IMR-90 (cell line): ENCODE results near the gene WFDC12. TPM values are rescaled to one million over a fixed set of nuclear protein-coding genes. Genes with fewer than 3 reads are reported as not detected.

Source experiments
- ATAC-seq: fragments of 200-7000 bp; cut with Tn5 transposase; 2 replicates; pipeline ENCODE4 v1.9.1; 2020; ENCODE audit warnings: low read depth, mild to moderate bottlenecking, moderate library complexity
- BruUV-seq: library from RNA; stranded (reverse); fragments of 400-500 nt; replicated peaks from 2 replicates; lab custom pipeline; 2021; lab: Mats Ljungman, UMichigan
- CTCF ChIA-PET: fragments of 300-600 bp; formaldehyde crosslinking; extraction: SDS; loops from one replicate; lab custom pipeline; 2021; ENCODE audit warnings: antibody characterized with exemption; lab: Yijun Ruan, JAX
- POLR2A ChIA-PET: fragments of 300-600 bp; sonication (Branson Sonifier 250); formaldehyde crosslinking; loops from one replicate; lab custom pipeline; 2022; ENCODE audit warnings: antibody characterized with exemption; ENCODE audit not compliant: unreplicated experiment; lab: Charles Lee
- DNase-seq: peaks from one replicate; pipeline ENCODE4 v3.0.0; 2013
- H2AFZ ChIP-seq: replicated peaks from 2 replicates; pipeline ENCODE3; 2013; ENCODE audit warnings: low read length, mild to moderate bottlenecking; ENCODE audit not compliant: poor library complexity
- H2AK5ac ChIP-seq: 2 replicates; pipeline ENCODE4 v1.6.1; 2013; ENCODE audit warnings: low read depth, low read length, inconsistent platforms
- H2AK9ac ChIP-seq: replicated peaks from 2 replicates; pipeline ENCODE3; 2013; ENCODE audit warnings: mild to moderate bottlenecking, low read depth, low read length, moderate library complexity; ENCODE audit not compliant: poor library complexity
- H2BK120ac ChIP-seq: 2 replicates; pipeline ENCODE4 v1.6.1; 2013; ENCODE audit warnings: low read depth, low read length, inconsistent platforms
- H2BK15ac ChIP-seq: 3 replicates; pipeline ENCODE4 v1.6.1; 2013; ENCODE audit warnings: low read depth, low read length, inconsistent platforms
- H2BK20ac ChIP-seq: 2 replicates; pipeline ENCODE4 v1.6.1; 2013; ENCODE audit warnings: low read depth, mild to moderate bottlenecking, inconsistent platforms, low read length, moderate library complexity
- H2BK5ac ChIP-seq: 2 replicates; pipeline ENCODE4 v1.6.1; 2013; ENCODE audit warnings: mild to moderate bottlenecking, low read depth, low read length, inconsistent platforms; ENCODE audit not compliant: poor library complexity, severe bottlenecking
- H3K14ac ChIP-seq: replicated peaks from 2 replicates; pipeline ENCODE4 v1.6.1; 2013; ENCODE audit warnings: low read depth, low read length, inconsistent platforms
- H3K18ac ChIP-seq: 2 replicates; pipeline ENCODE4 v1.6.1; 2013; ENCODE audit warnings: low read depth, low read length, control low read depth
- H3K23ac ChIP-seq: 2 replicates; pipeline ENCODE4 v1.6.1; 2013; ENCODE audit warnings: low read depth, low read length, inconsistent platforms
- H3K27ac ChIP-seq: 2 replicates; pipeline ENCODE4 v1.5.1; 2013; ENCODE audit warnings: mild to moderate bottlenecking, control low read depth, low read length; ENCODE audit not compliant: insufficient read depth
- H3K27me3 ChIP-seq: 2 replicates; pipeline ENCODE4 v1.6.1; 2013; ENCODE audit warnings: low read length; ENCODE audit not compliant: control insufficient read depth, insufficient read depth
- H3K36me3 ChIP-seq: 2 replicates; pipeline ENCODE4 v1.6.1; 2013; ENCODE audit warnings: low read length, mixed read lengths; ENCODE audit not compliant: control insufficient read depth, insufficient read depth
- H3K4ac ChIP-seq: 2 replicates; pipeline ENCODE4 v1.6.1; 2013; ENCODE audit warnings: low read depth, low read length, inconsistent platforms
- H3K4me1 ChIP-seq: 2 replicates; pipeline ENCODE4 v1.6.1; 2013; ENCODE audit warnings: low read length, mixed read lengths; ENCODE audit not compliant: control insufficient read depth, insufficient read depth
- H3K4me2 ChIP-seq: 2 replicates; pipeline ENCODE4 v1.6.1; 2013; ENCODE audit warnings: low read depth, mild to moderate bottlenecking, control low read depth, low read length, moderate library complexity
- H3K4me3 ChIP-seq: 2 replicates; pipeline ENCODE4 v1.5.1; 2013; ENCODE audit warnings: low read depth, mild to moderate bottlenecking, control low read depth, low read length, moderate library complexity; ENCODE audit not compliant: insufficient read depth
- H3K56ac ChIP-seq: 2 replicates; pipeline ENCODE4 v1.6.1; 2013; ENCODE audit warnings: low read length, inconsistent platforms; ENCODE audit not compliant: insufficient read depth; ENCODE audit errors: extremely low read depth
- H3K79me1 ChIP-seq, 2 experiments: 2 replicates each; pipeline ENCODE4 v1.6.1; 2013; ENCODE audit warnings: low read length in 2 of 2, inconsistent platforms in 1 of 2, low read depth in 1 of 2
- H3K9ac ChIP-seq: 2 replicates; pipeline ENCODE4 v1.6.1; 2013; ENCODE audit warnings: low read depth, low read length, control low read depth
- H3K9me1 ChIP-seq: 2 replicates; pipeline ENCODE4 v1.6.1; 2013; ENCODE audit warnings: low read length, inconsistent platforms; ENCODE audit not compliant: insufficient read depth
- H3K9me3 ChIP-seq: 2 replicates; pipeline ENCODE4 v1.6.1; 2013; ENCODE audit warnings: low read length; ENCODE audit not compliant: control insufficient read depth, insufficient read depth
- H4K20me1 ChIP-seq: 2 replicates; pipeline ENCODE4 v1.6.1; 2013; ENCODE audit warnings: low read length, inconsistent platforms; ENCODE audit not compliant: insufficient read depth
- H4K5ac ChIP-seq: 2 replicates; pipeline ENCODE4 v1.6.1; 2013; ENCODE audit warnings: mild to moderate bottlenecking, low read depth, low read length, control low read depth
- H4K8ac ChIP-seq, 2 experiments: 2 replicates each; pipeline ENCODE4 v1.6.1; 2013; ENCODE audit warnings: low read depth in 2 of 2, low read length in 2 of 2, control low read depth in 1 of 2, inconsistent platforms in 1 of 2
- H4K91ac ChIP-seq: 2 replicates; pipeline ENCODE4 v1.6.1; 2013; ENCODE audit warnings: low read depth, low read length, inconsistent platforms; ENCODE audit not compliant: insufficient read depth
- BHLHE40 ChIP-seq: fragments of 150-350 bp; IDR thresholded peaks from 2 replicates; pipeline ENCODE4 v1.6.1; 2016; ENCODE audit warnings: mild to moderate bottlenecking, low read depth, low read length
- CEBPB ChIP-seq: IDR thresholded peaks from 2 replicates; pipeline ENCODE4 v1.6.1; 2012; ENCODE audit warnings: low read depth, low read length, improper control_type of control experiment
- CHD1 ChIP-seq: IDR thresholded peaks from 2 replicates; pipeline ENCODE4 v1.6.1; 2012; ENCODE audit warnings: low read depth, low read length, improper control_type of control experiment
- CTCF ChIP-seq: conservative IDR thresholded peaks from 2 replicates; pipeline ENCODE4 v1.5.1; 2012; ENCODE audit warnings: mild to moderate bottlenecking, low read depth, low read length, improper control_type of control experiment
- ELK1 ChIP-seq: fragments of 150-350 bp; IDR thresholded peaks from 2 replicates; pipeline ENCODE4 v1.6.1; 2016; ENCODE audit warnings: low read depth, mild to moderate bottlenecking, low read length, moderate library complexity, borderline replicate concordance
- FOS ChIP-seq: fragments of 150-350 bp; IDR thresholded peaks from 2 replicates; pipeline ENCODE4 v1.6.1; 2016; ENCODE audit warnings: low read depth, low read length
- MAFK ChIP-seq: IDR thresholded peaks from 2 replicates; pipeline ENCODE4 v1.6.1; 2012; ENCODE audit warnings: low read depth, low read length, improper control_type of control experiment
- MAZ ChIP-seq: IDR thresholded peaks from 2 replicates; pipeline ENCODE4 v1.6.1; 2012; ENCODE audit warnings: low read depth, mild to moderate bottlenecking, low read length, improper control_type of control experiment, moderate library complexity, borderline replicate concordance
- MXI1 ChIP-seq: IDR thresholded peaks from 2 replicates; pipeline ENCODE4 v1.6.1; 2012; ENCODE audit warnings: low read depth, mild to moderate bottlenecking, low read length, moderate library complexity, borderline replicate concordance
- NFE2L2 ChIP-seq: fragments of 150-350 bp; IDR thresholded peaks from 2 replicates; pipeline ENCODE4 v1.6.1; 2016; ENCODE audit warnings: low read depth, mild to moderate bottlenecking, low read length
- RAD21 ChIP-seq: IDR thresholded peaks from 2 replicates; pipeline ENCODE4 v1.6.1; 2012; ENCODE audit warnings: low read length, improper control_type of control experiment
- SMC3 ChIP-seq: fragments of 150-350 bp; IDR thresholded peaks from 2 replicates; pipeline ENCODE4 v1.6.1; 2016; ENCODE audit warnings: low read depth, mild to moderate bottlenecking, antibody characterized with exemption, low read length, moderate library complexity
- USF2 ChIP-seq: fragments of 150-350 bp; IDR thresholded peaks from 2 replicates; pipeline ENCODE4 v1.6.1; 2017; ENCODE audit warnings: mild to moderate bottlenecking, antibody characterized with exemption, low read length, low read depth
- WGBS, 2 experiments: methylation state at CpG; one replicate each; pipeline versions ENCODE4 v1.1.5 to v1.1.7; 2013; ENCODE audit warnings: missing lambda C conversion rate in 2 of 2; ENCODE audit not compliant: insufficient read length in 1 of 2; ENCODE audit errors: extremely low coverage in 2 of 2; 5-methylcytosine and 5-hydroxymethylcytosine counted together
- dilution Hi-C: fragments of 300-500 bp; cut with HindIII; formaldehyde crosslinking; loops from one replicate; pipeline ENCODE4 v1.14.3; 2018; ENCODE audit warnings: low sequenced_read_pairs; ENCODE audit not compliant: unreplicated experiment
- in situ Hi-C: fragments of 300-500 bp; cut with MboI; formaldehyde crosslinking; loops from 3 replicates; pipeline ENCODE4 v1.14.3; 2019; ENCODE audit warnings: low sequenced_read_pairs, inconsistent platforms, mixed read lengths
- intact Hi-C: fragments of 100-400 bp; cut with micrococcal nuclease; formaldehyde crosslinking; loops from 2 replicates; pipeline ENCODE4 v1.10.0; 2022
- polyA plus RNA-seq, 3 experiments: library from polyadenylated mRNA; depleted of rRNA; stranded (reverse); fragments of >200 nt; gene quantifications; 2 replicates each; pipeline ENCODE4 v1.2.3, GENCODE V29; 2012; ENCODE audit warnings: low replicate concordance in 1 of 3
- total RNA-seq: library from RNA; depleted of rRNA; stranded (reverse); fragments of >200 nt; gene quantifications from 2 replicates; pipeline ENCODE4 v1.2.3, GENCODE V29; 2012

WFDC12 gene
- total and polyA plus RNA-seq, 2 of the 4 experiments (the other 2 are of a cell fraction), result not detected

GRCh38 chr20:45094864-45095574 lies 29.2 kb downstream of the WFDC12 start:
- no peak for DNase-seq
- Histone ChIP-seq H3K4me3 (no peak overlapping the region), H4K8ac (peak overlapping the region; percentile 10 to 76; a peak in 3 of 4 replicates), H4K5ac (peak overlapping the region; percentile 82), H3K9ac (no peak overlapping the region), H3K9me3 (peaks cover 6% of the 10 kb centered on the region; the same call in 1 of the 2 replicates), H3K4me1 (peaks cover 4% of the 10 kb centered on the region; the same call in 1 of the 2 replicates), H2AFZ (no peak overlapping the region), H2AK5ac (peak overlapping the region; percentile 87; the same call in 1 of the 2 replicates), H4K91ac (peak overlapping the region; percentile 80), H4K20me1 (no peaks in the 10 kb centered on the region), H3K56ac (no peak overlapping the region), H3K4ac (peak overlapping the region; percentile 37; the same call in 1 of the 2 replicates), H3K27ac (no peak overlapping the region), H3K4me2 (no peak overlapping the region), H2BK5ac (peak overlapping the region; percentile 49), H3K23ac (no peak overlapping the region), H3K9me1 (no peaks in the 10 kb centered on the region; the same call in 1 of the 2 replicates), H3K27me3 (peaks cover 31% of the 10 kb centered on the region), H3K36me3 (no peaks in the 10 kb centered on the region), H2BK15ac (peak overlapping the region; percentile 1; the same call in 1 of the 3 replicates), H3K79me1 (no peaks in the 10 kb centered on the region), H3K18ac (peak overlapping the region; percentile 77; the same call in 1 of the 2 replicates), H3K14ac (no peak overlapping the region), H2AK9ac (peak overlapping the region; percentile 20), H2BK120ac (peak overlapping the region; percentile 57; the same call in 1 of the 2 replicates), H2BK20ac (peak overlapping the region; percentile 51; the same call in 1 of the 2 replicates)
- in situ Hi-C loops (no loop called here), intact Hi-C loops (loop anchor here (1.0 to 10.0 kb wide), 4 partner anchors 51 to 680 kb away; partner anchors contain the start of gene KCNK15), dilution Hi-C loops (no loop called here)
- 100% methylated on average over 2 of the region's 11 CpGs; no CpG with 5 or more reads in 1 of the 2 experiments for WGBS, 2 experiments
- ATAC-seq, result no peak
- BruUV-seq, result no TSS peak
- ChIA-PET CTCF (interaction anchor here (0.5 to 4.3 kb wide), 13 partner anchors 12 to 1480 kb away, joined by 3 to 40 read pairs (median 5); no protein-coding TSS in a partner anchor), POLR2A (no interaction called here)
- TF ChIP-seq FOS, result no peak
- no peak for TF ChIP-seq MAFK
- TF ChIP-seq MXI1, result no peak
- TF ChIP-seq BHLHE40, result no peak
- TF ChIP-seq CTCF, result no peak
- TF ChIP-seq USF2, result no peak
- no peak for TF ChIP-seq NFE2L2
- TF ChIP-seq CHD1, result no peak
- no peak for TF ChIP-seq SMC3
- no peak for TF ChIP-seq MAZ
- no peak for TF ChIP-seq ELK1
- no peak for TF ChIP-seq RAD21
- TF ChIP-seq CEBPB, result no peak
